T47D (cell line): ENCODE results near the gene EI24.
"Not testable (repeated sequence)": the region's sequence is repeated elsewhere in the genome, so short reads cannot be mapped to it uniquely, and the experiment has no call there.

ENCODE experiments used
- DNase-seq, 2 experiments: peaks; one replicate each; pipeline versions ENCODE4 v3.0.0 to v3.0.0-alpha.2; 2011 to 2012; ENCODE audit warnings: low read depth in 1 of 2, low spot score in 1 of 2
- JUND ChIP-seq: IDR thresholded peaks from 2 replicates; pipeline ENCODE4 v1.6.1; 2012; ENCODE audit warnings: low read depth
- in situ Hi-C: cut with HindIII; loops from 2 replicates; pipeline ENCODE4 v1.10.0; 2016; ENCODE audit warnings: low sequenced_read_pairs, low pct_unique_long_range_greater_than_20kb

Gene EI24

DNA sequence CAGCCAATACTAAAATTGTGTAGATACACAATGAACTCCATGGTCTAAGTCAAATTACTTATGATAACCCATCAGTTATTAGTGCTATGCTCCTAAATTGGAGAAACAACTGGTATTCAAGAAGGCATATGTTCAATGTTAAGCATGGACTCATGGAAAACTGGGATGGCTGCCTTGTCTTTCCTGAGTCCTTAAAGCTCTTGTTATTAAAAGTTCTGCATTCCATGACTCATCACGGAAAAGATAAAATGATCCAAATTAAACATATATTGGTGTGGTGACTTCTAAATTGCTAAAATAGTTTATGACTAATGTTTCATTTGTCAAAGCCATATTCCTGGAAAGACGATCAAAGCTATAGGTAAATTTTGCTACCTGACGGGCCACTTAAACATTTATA is 9.4 kb upstream of the EI24 start:
- in situ Hi-C loops, result no loop called here
- no peak for DNase-seq
- no peak for TF ChIP-seq JUND

GRCh38 chr11:125561924-125562323 is 7.4 kb upstream of the EI24 start:
- DNase-seq, result no peak
- TF ChIP-seq JUND, result no peak
- in situ Hi-C loops, result no loop called here

DNA sequence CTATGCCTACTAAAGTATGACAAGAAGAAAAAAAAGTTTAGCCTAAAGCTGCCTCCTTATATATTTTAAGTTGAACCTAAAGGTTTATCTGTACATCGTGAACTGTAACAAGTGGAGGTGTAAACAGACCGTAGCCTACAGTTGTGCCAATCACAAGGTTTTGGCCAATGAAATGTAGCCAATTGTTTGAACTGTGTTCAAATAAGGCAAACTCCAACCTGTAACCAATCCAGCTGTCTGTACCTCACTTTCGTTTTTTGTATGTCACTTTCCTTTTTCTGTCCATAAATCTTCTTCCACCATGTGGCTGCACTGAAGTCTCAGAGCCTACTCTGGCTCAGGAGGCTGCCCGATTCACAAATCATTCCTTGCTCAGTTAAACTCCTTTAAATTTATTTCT is 6.8 kb upstream of the EI24 start:
- DNase-seq, result peak in 1 of 2 experiments; percentile 27
- in situ Hi-C loops, result no loop called here
- TF ChIP-seq JUND, result no peak

DNA sequence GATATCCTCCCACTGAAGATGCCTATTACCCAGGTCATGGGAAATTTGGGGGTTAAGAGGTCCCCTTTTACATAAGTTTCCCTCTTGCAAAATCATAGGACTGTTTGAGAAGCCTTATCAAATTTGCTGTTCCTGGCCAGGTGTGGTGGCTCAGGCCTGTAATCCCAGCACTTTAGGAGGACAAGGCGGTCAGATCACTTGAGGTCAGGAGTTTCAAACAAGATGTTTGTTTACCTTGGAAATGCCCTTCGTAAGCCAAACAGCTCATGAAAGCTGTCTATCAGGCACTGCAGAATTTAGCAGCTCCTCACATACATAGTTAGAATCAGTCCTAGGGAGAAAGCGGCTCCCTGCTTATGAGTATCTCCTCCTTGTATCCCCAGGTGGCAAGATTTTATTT is 4.9 kb upstream of the EI24 start:
- TF ChIP-seq JUND, result no peak
- in situ Hi-C loops, result no loop called here
- peak in 1 of 2 experiments; percentile 65 for DNase-seq

DNA sequence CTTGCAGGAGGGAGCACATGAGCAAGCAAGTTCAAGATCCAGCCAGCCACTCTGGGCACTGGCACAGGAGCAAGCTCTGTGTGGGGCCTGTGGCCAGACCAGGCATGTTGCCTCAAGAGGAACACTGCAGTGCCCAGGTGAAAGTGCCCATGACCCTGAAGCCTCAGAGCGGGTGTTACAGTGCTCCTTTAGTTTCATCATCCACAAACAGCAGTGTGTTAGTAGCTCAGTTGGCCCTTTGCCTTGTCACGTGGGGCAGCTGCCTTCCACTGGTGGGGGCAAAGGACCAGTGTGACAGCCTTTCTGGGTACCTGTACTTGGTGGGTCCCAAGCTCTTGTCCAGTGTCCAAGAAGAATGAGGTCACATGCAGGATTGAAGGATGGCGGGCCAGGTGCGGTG is 3.0 kb upstream of the EI24 start:
- in situ Hi-C loops, result no loop called here
- TF ChIP-seq JUND, result no peak
- no peak for DNase-seq

- no peak for TF ChIP-seq JUND
- in situ Hi-C loops, result no loop called here
- peak in 1 of 2 experiments; percentile 39 for DNase-seq
Observed at GRCh38 chr11:125569915-125570621, 791 bp downstream of the EI24 start.

DNA sequence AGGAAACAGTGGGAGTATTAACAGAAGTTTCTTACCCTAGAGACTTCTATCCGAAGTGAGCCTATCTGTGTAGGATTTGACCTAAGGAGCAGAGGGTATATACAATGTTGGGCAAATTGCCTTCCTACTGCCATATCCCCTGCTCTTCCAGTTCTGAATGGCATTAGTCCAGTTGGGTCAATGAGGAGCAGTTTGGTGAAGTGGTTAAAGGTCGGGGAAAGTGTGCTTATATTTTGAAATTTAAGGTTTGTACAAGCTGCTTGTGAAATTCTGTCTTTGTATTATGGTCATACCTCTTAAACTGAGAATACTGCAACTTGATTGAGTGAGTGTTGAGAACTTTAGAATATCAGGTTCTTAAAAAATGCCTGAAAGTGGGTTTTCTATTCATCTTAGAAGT is 1.7 kb downstream of the EI24 start:
- no peak for TF ChIP-seq JUND
- in situ Hi-C loops, result no loop called here
- DNase-seq, result no peak

DNA sequence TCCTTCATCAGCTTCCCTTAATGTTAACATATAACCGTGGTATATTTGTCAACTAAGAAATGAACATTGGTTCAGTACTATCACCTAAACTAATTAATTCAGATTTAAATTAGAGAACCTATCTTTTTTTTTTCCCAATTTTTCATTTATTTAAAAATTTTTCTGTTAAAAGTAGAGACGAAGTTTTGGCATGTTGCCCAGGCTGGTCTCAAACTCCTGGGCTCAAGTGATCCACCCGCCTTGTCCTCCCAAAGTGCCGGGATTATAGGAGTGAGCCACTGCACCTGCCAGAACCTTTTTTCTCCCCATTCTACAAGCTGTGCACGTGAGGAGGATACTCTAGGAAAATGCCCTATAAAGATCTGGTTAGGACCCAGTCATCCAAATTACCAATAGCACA is 3.6 kb downstream of the EI24 start:
- in situ Hi-C loops, result no loop called here
- TF ChIP-seq JUND, result no peak
- no peak for DNase-seq

DNA sequence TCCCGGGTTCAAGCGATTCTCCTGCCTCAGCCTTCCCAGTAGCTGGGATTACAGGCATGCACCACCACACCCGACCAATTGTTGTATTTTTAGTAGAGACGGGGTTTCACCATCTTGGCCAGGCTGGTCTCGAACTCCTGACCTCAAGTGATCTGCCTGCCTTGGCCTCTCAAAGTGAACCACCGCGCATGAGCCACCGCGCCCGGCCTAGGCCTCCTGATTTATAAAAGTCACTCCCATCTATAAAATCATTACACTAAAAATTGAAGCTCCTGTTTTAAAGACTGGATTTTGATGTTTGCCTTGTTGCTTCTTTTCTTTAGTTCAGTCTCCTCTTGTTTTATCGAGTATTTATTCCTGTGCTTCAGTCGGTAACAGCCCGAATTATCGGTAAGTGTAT is 7.9 kb downstream of the EI24 start:
- DNase-seq, in situ Hi-C loops: not testable (repeated sequence)

DNA sequence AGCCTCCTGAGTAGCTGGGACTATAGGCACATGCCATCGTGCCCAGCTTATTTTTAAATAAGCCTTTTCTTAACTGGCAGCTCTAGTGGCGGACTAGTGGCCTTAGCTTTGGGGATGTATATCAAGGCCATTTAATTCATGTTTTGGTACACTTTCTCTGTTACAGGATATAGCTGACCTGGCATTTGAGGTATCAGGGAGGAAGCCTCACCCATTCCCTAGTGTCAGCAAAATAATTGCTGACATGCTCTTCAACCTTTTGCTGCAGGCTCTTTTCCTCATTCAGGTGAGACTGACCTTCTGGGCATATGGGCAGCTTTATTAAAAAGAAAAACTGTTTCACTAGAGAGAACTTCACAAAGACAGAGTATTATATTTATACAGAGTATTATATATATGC is 9.5 kb downstream of the EI24 start:
- no peak for DNase-seq
- in situ Hi-C loops, result no loop called here
- TF ChIP-seq JUND, result no peak

GRCh38 chr11:125579811-125580210 is 10.5 kb downstream of the EI24 start:
- no peak for DNase-seq
- TF ChIP-seq JUND, result no peak
- in situ Hi-C loops, result no loop called here

GRCh38 chr11:125583496-125583895 is 14.2 kb downstream of the EI24 start:
- TF ChIP-seq JUND, result no peak
- in situ Hi-C loops, result no loop called here
- DNase-seq, result no peak

GRCh38 chr11:125585487-125585886 is 16.2 kb downstream of the EI24 start:
- DNase-seq, result no peak
- no peak for TF ChIP-seq JUND
- in situ Hi-C loops, result no loop called here

- no peak for DNase-seq
- in situ Hi-C loops, result no loop called here
- no peak for TF ChIP-seq JUND
Observed at GRCh38 chr11:125586623-125587022, 17.3 kb downstream of the EI24 start.
